HL-60 (cell line): ENCODE results near the gene HRCT1.

Experiments
- DNase-seq, 2 experiments: peaks; one replicate each; pipeline ENCODE4 v3.0.0-alpha.2; 2010 to 2020; ENCODE audit warnings: low read depth in 1 of 2, low spot score in 1 of 2
- H3K27ac ChIP-seq: fragments of 250-450 bp; sonication (Bioruptor Pico); replicated peaks from 2 replicates; pipeline ENCODE4 v1.5.1; 2020; ENCODE audit warnings: mild to moderate bottlenecking, moderate library complexity
- H3K27me3 ChIP-seq: fragments of 250-450 bp; sonication (Bioruptor Pico); 2 replicates; pipeline ENCODE4 v1.5.1; 2021; ENCODE audit warnings: mild to moderate bottlenecking, moderate library complexity; ENCODE audit not compliant: insufficient read depth, poor library complexity, severe bottlenecking
- H3K4me3 ChIP-seq: replicated peaks from 2 replicates; pipeline ENCODE4 v1.5.1; 2011; ENCODE audit warnings: mild to moderate bottlenecking, control low read depth, low read length; ENCODE audit not compliant: insufficient read depth
- GABPA ChIP-seq: IDR thresholded peaks from 2 replicates; pipeline ENCODE4 v1.6.1; 2012; ENCODE audit warnings: low read depth
- POLR2AphosphoS5 ChIP-seq: IDR thresholded peaks from 2 replicates; pipeline ENCODE4 v1.6.1; 2012; ENCODE audit warnings: low read depth
- SPI1 ChIP-seq: IDR thresholded peaks from 2 replicates; pipeline ENCODE4 v1.6.1; 2012; ENCODE audit warnings: low read depth, mild to moderate bottlenecking, borderline replicate concordance
- TF ChIP-seq, protein P1 (sequence below): IDR thresholded peaks from one replicate; pipeline ENCODE4 v1.5.1; 2011; ENCODE audit warnings: low read length, control low read depth, inconsistent platforms; ENCODE audit not compliant: insufficient read depth
- TF ChIP-seq, protein P2 (sequence below): IDR thresholded peaks from 2 replicates; pipeline ENCODE4 v1.6.1; 2012; ENCODE audit warnings: low read depth; ENCODE audit not compliant: insufficient replicate concordance

Gene HRCT1

DNA sequence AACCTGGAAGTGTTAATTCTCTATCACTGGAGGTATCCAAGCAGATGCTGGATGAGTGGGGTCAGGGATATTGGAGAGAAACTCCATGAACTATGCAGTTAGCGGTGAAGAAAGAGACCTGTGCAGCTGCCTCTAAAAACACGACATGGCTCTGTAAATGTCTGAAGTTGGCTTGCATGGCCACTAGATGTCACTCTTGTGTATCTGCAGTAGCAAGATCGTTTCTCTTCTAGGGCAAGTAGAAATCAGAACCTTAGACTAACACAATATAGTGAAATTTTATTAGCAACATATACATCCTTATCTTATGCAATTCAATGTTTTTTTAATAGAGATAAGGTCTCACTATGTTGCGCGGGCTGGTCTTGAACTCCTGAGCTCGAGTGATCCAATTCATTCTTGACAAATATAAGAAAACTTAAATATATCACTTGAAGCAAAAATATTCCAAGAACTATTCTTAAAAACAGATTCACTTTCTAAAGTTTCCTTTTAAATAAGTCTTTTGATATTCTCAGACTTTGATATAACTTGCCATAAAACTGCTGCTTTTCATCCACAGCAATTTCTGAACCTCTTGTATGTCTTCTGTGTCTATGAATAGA, 49.0 kb downstream of the HRCT1 start:
- no peak for TF ChIP-seq GABPA
- TF ChIP-seq, protein P1, sequence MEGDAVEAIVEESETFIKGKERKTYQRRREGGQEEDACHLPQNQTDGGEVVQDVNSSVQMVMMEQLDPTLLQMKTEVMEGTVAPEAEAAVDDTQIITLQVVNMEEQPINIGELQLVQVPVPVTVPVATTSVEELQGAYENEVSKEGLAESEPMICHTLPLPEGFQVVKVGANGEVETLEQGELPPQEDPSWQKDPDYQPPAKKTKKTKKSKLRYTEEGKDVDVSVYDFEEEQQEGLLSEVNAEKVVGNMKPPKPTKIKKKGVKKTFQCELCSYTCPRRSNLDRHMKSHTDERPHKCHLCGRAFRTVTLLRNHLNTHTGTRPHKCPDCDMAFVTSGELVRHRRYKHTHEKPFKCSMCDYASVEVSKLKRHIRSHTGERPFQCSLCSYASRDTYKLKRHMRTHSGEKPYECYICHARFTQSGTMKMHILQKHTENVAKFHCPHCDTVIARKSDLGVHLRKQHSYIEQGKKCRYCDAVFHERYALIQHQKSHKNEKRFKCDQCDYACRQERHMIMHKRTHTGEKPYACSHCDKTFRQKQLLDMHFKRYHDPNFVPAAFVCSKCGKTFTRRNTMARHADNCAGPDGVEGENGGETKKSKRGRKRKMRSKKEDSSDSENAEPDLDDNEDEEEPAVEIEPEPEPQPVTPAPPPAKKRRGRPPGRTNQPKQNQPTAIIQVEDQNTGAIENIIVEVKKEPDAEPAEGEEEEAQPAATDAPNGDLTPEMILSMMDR, result peak; percentile 70
- peak; percentile 21 to 48 for DNase-seq
- H3K27ac ChIP-seq, result no peak overlapping the region
- no peak overlapping the region for H3K4me3 ChIP-seq
- peaks cover 2% of the 10 kb centered on the region for H3K27me3 ChIP-seq

DNA sequence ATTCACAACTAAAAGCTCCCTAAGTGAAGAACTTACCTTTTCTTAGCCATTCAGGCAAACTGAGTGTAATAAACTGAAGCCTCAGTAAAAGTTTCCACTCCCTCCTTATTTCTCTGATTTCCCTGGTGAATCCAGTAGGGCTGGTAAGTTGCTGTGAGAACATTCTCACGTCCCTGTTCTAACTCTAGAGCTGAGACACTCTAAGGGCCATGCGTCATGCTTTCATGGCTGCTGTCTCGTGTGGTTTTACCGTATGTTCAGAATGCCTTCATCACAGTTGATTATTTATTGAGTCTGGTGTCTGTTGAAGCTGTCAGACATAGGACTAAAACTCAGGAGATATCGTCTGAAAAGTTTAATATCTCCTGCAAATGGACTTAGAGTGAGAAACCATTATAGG, 50.6 kb downstream of the HRCT1 start:
- TF ChIP-seq, protein P1, result no peak
- TF ChIP-seq SPI1 (no peak), POLR2AphosphoS5 (no peak), GABPA (no peak)
- TF ChIP-seq, protein P2, sequence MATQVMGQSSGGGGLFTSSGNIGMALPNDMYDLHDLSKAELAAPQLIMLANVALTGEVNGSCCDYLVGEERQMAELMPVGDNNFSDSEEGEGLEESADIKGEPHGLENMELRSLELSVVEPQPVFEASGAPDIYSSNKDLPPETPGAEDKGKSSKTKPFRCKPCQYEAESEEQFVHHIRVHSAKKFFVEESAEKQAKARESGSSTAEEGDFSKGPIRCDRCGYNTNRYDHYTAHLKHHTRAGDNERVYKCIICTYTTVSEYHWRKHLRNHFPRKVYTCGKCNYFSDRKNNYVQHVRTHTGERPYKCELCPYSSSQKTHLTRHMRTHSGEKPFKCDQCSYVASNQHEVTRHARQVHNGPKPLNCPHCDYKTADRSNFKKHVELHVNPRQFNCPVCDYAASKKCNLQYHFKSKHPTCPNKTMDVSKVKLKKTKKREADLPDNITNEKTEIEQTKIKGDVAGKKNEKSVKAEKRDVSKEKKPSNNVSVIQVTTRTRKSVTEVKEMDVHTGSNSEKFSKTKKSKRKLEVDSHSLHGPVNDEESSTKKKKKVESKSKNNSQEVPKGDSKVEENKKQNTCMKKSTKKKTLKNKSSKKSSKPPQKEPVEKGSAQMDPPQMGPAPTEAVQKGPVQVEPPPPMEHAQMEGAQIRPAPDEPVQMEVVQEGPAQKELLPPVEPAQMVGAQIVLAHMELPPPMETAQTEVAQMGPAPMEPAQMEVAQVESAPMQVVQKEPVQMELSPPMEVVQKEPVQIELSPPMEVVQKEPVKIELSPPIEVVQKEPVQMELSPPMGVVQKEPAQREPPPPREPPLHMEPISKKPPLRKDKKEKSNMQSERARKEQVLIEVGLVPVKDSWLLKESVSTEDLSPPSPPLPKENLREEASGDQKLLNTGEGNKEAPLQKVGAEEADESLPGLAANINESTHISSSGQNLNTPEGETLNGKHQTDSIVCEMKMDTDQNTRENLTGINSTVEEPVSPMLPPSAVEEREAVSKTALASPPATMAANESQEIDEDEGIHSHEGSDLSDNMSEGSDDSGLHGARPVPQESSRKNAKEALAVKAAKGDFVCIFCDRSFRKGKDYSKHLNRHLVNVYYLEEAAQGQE, result no peak
- DNase-seq, result no peak
- no peak overlapping the region for H3K4me3 ChIP-seq
- H3K27ac ChIP-seq, result no peak overlapping the region
- H3K27me3 ChIP-seq, result peaks cover 2% of the 10 kb centered on the region
